ENCODE measurements around the gene UBA3. TPM values are rescaled to one million over a fixed set of nuclear protein-coding genes. Genes with fewer than 3 reads are reported as not detected.

The UBA3 gene
- total and polyA plus RNA-seq, 8 donors = 61.3 to 99.0 (median 85.3) TPM

DNA sequence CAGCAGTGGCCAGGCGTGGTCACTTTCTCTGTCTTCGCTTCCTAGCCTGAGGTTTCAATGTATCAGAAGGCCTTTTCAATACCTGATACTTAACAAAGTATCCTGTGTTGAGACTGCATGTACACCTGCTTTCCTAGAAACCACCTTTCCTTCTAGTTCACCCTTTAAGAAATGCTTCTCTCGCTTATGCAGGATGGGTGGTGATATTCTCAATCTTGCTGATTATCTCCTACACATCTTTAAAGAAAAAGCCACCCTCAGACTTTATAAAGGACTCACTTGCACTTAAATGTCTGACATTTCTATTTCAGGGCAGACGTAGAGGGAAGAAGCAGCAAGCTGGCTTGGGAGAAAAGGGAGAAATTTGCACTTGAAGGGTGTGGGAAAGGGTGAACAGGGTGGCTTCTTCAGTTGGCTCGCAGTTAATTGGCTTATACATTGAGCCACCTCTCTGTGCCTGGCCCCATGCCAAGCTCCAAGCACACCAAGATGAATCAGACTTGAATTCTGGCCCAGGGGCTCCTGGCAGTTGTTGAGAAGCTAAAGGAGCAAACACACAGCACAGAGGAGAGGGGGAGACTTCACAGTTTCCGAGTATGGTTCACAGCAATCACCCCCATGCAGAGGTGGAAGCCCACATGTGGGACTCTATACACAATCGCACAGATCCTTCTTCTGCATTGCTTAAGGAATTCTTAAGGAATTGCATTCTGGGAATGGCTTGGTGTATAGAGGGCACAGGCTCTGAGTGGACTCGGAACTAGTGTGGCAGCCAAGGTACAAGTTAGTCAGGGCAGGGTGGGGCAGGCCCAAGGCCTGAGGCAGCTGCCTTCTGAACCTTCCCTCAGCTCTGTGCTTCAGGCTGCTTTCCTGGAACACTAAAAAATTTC is 5.9 kb upstream of the UBA3 start:
- Histone ChIP-seq H3K36me3 (peaks cover 3 to 9% of the 10 kb centered on the region in 2 donors), H3K9me3 (no peaks in the 10 kb centered on the region), H3K4me1 (peaks cover 55 to 84% of the 10 kb centered on the region in 2 donors), H3K27me3 (no peaks in the 10 kb centered on the region), H3K27ac (peak overlapping the region; percentile 96 to 98), H3K4me3 (peak overlapping the region; percentile 71 to 91)
- ATAC-seq (peak; percentile 69), DNase-seq (peak; percentile 35 to 90 (median 74))
- intact Hi-C loops (cut with DNase I) = no loop called here
- TF ChIP-seq CTCF (IDR thresholded peaks at IDR 0.05) = no peak

GRCh38 chr3:69085168-69085832 is 5.1 kb upstream of the UBA3 start:
- peak; percentile 28 for ATAC-seq
- peak overlapping the region; percentile 71 to 91 for H3K4me3 ChIP-seq
- DNase-seq = peak in 2 of 4 donors; percentile 46 to 84
- peaks cover 49 to 84% of the 10 kb centered on the region in 2 donors for H3K4me1 ChIP-seq
- H3K27me3 ChIP-seq = no peaks in the 10 kb centered on the region
- H3K27ac ChIP-seq = peak overlapping the region; percentile 96 to 98
- intact Hi-C loops (cut with DNase I) = no loop called here
- TF ChIP-seq CTCF (IDR thresholded peaks at IDR 0.05) = no peak
- H3K9me3 ChIP-seq = no peaks in the 10 kb centered on the region
- H3K36me3 ChIP-seq = peaks cover 0 to 2% of the 10 kb centered on the region in 2 donors

DNA sequence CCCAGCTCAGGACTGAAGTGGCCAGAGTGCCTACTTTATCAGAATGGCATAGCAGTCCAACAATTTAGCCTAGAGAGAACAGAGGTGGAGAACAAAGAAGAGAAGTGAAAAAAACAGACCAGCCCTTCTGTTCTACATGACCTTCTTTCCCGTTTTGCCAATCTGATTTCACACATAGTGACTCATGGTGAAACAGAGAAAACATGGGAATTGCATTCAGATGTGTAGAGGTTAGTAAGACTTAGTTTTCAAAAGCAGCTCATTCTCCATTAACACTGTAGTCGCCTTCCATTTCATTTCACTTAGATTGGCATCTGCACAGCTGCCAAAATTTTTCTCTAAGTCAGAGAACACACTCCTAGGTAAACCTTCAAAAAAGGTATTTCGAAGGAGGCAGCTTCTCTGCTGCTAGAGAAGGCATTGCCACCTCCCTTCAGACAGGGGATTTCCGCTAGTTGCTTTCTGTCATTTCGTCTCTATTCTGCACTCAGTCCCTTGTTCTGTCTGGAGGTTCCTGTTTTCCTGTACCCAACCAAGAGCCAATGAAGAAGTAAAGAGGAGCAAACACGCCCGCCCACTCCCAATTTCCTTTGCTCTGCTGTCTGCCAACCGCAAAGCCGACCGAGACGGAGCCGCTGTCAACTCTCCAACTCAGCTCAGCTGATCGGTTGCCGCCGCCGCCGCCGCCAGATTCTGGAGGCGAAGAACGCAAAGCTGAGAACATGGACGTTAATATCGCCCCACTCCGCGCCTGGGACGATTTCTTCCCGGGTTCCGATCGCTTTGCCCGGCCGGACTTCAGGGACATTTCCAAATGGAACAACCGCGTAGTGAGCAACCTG is 4.4 kb upstream of the UBA3 start, which contains the start of gene ARL6IP5:
Gene ARL6IP5 (plus strand): TSS at position 612 of the 842 bp plus-strand sequence. CDS start 111 bp downstream, at position 723.
- Histone ChIP-seq H3K4me3 (peak within 1 kb of the TSS; percentile 71 to 91), H3K27ac (peak within 1 kb of the TSS; percentile 96 to 98), H3K36me3 (no peaks in the 10 kb centered on the region), H3K27me3 (no peaks in the 10 kb centered on the region), H3K4me1 (peaks cover 41 to 78% of the 10 kb centered on the region in 2 donors), H3K9me3 (no peaks in the 10 kb centered on the region)
- ATAC-seq = peak; percentile 71
- no peak for TF ChIP-seq CTCF (IDR thresholded peaks at IDR 0.05)
- peak; percentile 88 to 98 (median 94) for DNase-seq
- intact Hi-C loops (cut with DNase I) = no loop called here

GRCh38 chr3:69082805-69083204 is 2.6 kb upstream of the UBA3 start:
- Histone ChIP-seq H3K27me3 (no peaks in the 10 kb centered on the region), H3K4me1 (peaks cover 42 to 76% of the 10 kb centered on the region in 2 donors), H3K9me3 (no peaks in the 10 kb centered on the region), H3K36me3 (no peaks in the 10 kb centered on the region), H3K27ac (peak overlapping the region; percentile 96 to 98), H3K4me3 (no peak overlapping the region)
- DNase-seq (peak in 2 of 4 donors; percentile 39 to 70), ATAC-seq (peak; percentile 26)
- intact Hi-C loops (cut with DNase I) = no loop called here
- no peak for TF ChIP-seq CTCF (IDR thresholded peaks at IDR 0.05)

Data from left lung (tissue), 10 donors.